ENCODE results near the gene ZMYND8.

DNA sequence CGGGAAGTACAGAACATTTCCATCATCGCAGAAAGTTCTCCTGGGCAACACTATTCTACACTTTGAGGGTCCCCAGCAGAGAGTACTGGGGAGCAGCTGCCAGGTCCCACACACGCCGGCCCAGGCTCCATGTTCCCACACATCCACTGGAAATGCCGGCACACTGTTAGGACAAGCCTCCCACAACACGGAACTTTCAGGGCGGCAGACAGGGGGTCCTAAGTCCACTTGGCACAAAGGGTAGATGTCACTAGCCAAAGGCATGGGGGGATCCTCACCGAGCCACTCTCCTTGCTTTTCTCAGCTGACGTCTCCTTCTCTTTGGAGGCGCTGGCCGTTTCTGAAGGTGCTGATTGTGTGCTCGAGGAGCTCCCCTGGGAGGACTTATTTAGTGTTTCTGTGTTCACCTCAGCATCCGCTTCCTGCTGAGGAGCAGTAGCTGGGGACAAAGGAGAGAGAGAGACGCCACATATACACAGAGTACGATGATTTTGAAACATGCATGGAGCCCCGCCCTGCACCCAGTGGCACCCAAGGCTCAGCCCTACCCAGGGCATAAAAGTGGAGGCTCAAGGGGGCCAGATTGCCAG is 135.4 kb downstream of the ZMYND8 start:
- TF ChIP-seq, protein P1, sequence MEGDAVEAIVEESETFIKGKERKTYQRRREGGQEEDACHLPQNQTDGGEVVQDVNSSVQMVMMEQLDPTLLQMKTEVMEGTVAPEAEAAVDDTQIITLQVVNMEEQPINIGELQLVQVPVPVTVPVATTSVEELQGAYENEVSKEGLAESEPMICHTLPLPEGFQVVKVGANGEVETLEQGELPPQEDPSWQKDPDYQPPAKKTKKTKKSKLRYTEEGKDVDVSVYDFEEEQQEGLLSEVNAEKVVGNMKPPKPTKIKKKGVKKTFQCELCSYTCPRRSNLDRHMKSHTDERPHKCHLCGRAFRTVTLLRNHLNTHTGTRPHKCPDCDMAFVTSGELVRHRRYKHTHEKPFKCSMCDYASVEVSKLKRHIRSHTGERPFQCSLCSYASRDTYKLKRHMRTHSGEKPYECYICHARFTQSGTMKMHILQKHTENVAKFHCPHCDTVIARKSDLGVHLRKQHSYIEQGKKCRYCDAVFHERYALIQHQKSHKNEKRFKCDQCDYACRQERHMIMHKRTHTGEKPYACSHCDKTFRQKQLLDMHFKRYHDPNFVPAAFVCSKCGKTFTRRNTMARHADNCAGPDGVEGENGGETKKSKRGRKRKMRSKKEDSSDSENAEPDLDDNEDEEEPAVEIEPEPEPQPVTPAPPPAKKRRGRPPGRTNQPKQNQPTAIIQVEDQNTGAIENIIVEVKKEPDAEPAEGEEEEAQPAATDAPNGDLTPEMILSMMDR (conservative IDR thresholded peaks at IDR 0.05) = no peak
- TF ChIP-seq EZH2 (IDR thresholded peaks at IDR 0.05; ENCODE audit: low read depth) = no peak
